GM10847 (cell line): ENCODE results near the gene JAGN1.
A peak's percentile ranks its signal among the peaks of the same experiment; 100 is the strongest.

Experiments
- POLR2A ChIP-seq: IDR thresholded peaks from 2 replicates; pipeline ENCODE4 v1.6.1; 2011; ENCODE audit not compliant: insufficient read length; ENCODE audit errors: extremely low read depth

The JAGN1 gene

GRCh38 chr3:9914559-9915253 lies 24.3 kb downstream of the JAGN1 start:
- TF ChIP-seq POLR2A: no peak

DNA sequence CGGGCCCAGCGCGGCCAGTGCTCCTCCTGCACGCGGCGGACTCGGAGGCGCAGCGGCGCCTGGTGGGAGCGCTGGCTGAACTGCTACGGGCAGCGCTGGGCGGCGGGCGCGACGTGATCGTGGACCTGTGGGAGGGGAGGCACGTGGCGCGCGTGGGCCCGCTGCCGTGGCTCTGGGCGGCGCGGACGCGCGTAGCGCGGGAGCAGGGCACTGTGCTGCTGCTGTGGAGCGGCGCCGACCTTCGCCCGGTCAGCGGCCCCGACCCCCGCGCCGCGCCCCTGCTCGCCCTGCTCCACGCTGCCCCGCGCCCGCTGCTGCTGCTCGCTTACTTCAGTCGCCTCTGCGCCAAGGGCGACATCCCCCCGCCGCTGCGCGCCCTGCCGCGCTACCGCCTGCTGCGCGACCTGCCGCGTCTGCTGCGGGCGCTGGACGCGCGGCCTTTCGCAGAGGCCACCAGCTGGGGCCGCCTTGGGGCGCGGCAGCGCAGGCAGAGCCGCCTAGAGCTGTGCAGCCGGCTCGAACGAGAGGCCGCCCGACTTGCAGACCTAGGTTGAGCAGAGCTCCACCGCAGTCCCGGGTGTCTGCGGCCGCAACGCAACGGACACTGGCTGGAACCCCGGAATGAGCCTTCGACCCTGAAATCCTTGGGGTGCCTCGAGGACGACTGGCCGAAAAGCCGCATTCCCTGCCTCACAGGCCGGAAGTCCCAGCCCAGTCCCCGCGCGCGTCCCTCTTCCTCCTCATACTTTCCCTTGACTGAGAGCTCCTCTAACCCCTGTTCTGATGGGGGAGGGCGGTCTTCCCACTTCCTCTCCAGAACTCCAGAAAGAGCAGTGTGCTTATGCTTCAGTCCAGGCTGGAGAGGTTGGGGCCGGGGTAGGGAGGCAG lies 25.1 kb downstream of the JAGN1 start:
- no peak for TF ChIP-seq POLR2A

- no peak for TF ChIP-seq POLR2A
These were observed 25.9 kb downstream of the JAGN1 start for GRCh38 chr3:9916346-9916733.

GRCh38 chr3:9916734-9917680 lies 26.6 kb downstream of the JAGN1 start, which contains the start of gene IL17RC:
Gene IL17RC, plus strand, starts transcription at chr3:9917098. Its CDS starts 218 bp downstream, at chr3:9917316.
- TF ChIP-seq POLR2A: no peak

DNA sequence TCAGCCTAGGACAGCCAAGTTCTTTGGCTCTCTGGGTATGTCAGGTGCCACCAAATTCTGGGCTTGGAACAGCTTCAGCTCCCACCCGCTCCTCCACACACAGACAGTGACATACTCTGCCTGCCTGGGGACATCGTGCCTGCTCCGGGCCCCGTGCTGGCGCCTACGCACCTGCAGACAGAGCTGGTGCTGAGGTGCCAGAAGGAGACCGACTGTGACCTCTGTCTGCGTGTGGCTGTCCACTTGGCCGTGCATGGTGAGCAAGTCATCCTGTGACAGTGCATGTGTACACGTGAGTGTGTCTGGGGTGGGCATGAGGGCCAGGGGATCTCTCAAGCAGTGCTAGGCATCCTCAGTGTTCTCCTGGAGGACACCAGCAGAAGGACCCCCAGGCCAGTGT lies 27.4 kb downstream of the JAGN1 start:
- no peak for TF ChIP-seq POLR2A

DNA sequence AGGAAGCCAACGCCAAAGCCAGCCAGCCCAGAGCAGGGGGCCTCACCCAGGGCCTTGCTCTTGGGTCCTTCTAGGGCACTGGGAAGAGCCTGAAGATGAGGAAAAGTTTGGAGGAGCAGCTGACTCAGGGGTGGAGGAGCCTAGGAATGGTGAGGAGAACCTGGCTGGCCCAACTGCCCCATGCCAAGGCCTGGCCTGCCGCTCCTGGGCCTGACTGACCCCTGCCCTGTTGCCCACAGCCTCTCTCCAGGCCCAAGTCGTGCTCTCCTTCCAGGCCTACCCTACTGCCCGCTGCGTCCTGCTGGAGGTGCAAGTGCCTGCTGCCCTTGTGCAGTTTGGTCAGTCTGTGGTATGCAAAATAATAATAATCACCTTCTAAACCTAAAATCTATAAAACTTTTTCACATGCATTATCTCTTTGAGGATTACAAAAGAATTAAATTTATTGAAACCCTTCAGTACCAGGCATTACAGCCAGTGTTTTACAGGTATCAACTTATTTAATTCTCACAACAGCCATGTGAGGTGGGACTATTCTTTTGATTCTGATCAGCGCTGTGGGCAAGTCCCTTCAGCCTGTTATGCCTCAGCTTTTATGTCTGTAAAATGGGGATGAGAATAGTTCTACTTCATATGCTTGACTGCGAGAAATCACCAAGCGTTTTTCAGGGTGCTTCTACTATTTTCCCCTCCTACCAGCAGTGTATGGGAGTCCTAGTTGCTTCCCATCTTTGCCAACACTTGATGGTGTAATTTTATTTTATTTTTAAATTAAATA lies 28.0 kb downstream of the JAGN1 start:
- TF ChIP-seq POLR2A: no peak

DNA sequence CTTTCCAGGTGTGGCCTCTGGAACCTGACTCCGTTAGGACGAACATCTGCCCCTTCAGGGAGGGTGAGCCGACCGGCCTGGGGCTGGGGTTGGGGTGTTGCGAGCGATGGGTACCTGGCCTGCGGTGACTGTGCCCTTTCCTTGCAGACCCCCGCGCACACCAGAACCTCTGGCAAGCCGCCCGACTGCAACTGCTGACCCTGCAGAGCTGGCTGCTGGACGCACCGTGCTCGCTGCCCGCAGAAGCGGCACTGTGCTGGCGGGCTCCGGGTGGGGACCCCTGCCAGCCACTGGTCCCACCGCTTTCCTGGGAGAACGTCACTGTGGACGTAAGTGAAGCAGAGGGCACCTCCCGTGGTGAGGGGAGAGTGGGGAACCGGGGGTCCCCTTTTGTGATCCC lies 37.7 kb downstream of the JAGN1 start:
- TF ChIP-seq POLR2A: no peak

- TF ChIP-seq POLR2A: no peak
These were observed 40.5 kb downstream of the JAGN1 start for GRCh38 chr3:9930804-9931418.

DNA sequence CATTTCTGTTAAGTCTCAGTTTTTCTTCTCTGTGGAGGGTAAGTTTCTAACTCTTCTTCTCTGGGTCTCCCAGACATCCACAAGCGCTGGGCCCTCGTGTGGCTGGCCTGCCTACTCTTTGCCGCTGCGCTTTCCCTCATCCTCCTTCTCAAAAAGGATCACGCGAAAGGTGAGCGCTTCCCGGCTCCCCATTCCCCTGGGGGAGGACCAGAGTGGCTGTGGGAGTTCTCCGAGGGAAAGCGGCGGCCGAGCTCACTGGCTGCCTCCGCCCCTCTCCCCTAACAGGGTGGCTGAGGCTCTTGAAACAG lies 42.1 kb downstream of the JAGN1 start:
- TF ChIP-seq POLR2A: no peak

- TF ChIP-seq POLR2A: peak; percentile 25
These were observed 42.6 kb downstream of the JAGN1 start for GRCh38 chr3:9932843-9933560.

- peak; percentile 62 for TF ChIP-seq POLR2A
These were observed 43.3 kb downstream of the JAGN1 start, which contains the start of gene CRELD1 for GRCh38 chr3:9933561-9934234. Gene CRELD1, plus strand, starts transcription at chr3:9933834. Its CDS starts 605 bp downstream, at chr3:9934439.

DNA sequence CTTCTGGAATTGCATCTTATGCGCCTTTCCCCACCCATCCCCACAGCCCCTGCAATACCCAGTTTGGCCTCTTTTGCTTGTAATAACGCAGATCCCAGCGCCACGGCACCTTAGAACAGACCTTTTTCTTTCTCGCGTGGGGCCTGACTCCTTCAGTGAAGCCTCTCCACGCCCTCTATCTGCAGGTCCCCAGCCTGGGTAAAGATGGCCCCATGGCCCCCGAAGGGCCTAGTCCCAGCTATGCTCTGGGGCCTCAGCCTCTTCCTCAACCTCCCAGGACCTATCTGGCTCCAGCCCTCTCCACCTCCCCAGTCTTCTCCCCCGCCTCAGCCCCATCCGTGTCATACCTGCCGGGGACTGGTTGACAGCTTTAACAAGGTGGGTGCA lies 43.8 kb downstream of the JAGN1 start:
- TF ChIP-seq POLR2A: no peak

- TF ChIP-seq POLR2A: no peak
These were observed 44.6 kb downstream of the JAGN1 start for GRCh38 chr3:9934993-9935392.
